Stimulated activated naive CD4-positive, alpha-beta T cell treated with Interleukin-2 at 50 U/mL for 16 hours (primary cell): ENCODE data around the gene GLDN.

Experiments used
- DNase-seq: peaks from one replicate; lab custom pipeline; 2025; lab: John Stamatoyannopoulos, UW

GLDN gene

DNA sequence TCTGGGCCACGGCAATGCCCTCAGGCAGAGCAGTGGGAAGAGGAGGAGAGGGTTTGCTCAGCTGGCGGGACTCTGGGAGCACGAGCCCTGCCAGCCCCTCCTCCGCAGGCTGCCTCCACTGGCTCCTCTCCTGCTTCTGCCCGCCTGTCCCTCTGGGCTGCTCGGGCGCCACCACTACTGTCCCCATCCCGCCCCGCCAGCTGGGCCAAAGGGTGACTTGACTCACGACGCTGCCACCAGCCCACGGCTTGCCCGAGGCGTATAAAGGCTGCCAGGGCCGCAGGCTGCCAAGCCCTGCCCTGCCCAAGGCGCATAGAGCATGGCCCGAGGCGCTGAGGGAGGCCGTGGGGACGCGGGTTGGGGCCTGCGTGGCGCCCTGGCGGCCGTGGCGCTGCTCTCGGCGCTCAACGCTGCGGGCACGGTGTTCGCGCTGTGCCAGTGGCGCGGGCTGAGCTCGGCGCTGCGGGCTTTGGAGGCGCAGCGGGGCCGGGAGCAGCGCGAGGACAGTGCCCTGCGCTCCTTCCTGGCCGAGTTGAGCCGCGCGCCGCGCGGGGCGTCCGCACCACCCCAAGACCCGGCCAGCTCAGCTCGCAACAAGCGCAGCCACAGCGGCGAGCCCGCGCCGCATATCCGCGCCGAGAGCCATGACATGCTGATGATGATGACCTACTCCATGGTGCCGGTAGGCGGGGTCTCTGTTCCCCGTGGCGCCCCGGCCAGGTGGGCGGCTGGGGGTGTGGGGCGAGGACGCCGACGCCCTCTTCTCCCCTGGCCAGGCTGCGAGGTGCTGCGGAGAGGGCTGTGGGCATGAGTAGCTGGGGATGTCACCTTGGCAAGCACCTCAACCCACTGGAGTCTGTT is at the start of gene GLDN:
Gene GLDN, plus strand, starts transcription at position 290 of the 861 bp plus-strand sequence. Its CDS starts 30 bp downstream, at position 320.
- DNase-seq: no peak

- no peak for DNase-seq
Measured at GRCh38 chr15:51298620-51299019, 42.8 kb upstream of the GLDN start.

DNA sequence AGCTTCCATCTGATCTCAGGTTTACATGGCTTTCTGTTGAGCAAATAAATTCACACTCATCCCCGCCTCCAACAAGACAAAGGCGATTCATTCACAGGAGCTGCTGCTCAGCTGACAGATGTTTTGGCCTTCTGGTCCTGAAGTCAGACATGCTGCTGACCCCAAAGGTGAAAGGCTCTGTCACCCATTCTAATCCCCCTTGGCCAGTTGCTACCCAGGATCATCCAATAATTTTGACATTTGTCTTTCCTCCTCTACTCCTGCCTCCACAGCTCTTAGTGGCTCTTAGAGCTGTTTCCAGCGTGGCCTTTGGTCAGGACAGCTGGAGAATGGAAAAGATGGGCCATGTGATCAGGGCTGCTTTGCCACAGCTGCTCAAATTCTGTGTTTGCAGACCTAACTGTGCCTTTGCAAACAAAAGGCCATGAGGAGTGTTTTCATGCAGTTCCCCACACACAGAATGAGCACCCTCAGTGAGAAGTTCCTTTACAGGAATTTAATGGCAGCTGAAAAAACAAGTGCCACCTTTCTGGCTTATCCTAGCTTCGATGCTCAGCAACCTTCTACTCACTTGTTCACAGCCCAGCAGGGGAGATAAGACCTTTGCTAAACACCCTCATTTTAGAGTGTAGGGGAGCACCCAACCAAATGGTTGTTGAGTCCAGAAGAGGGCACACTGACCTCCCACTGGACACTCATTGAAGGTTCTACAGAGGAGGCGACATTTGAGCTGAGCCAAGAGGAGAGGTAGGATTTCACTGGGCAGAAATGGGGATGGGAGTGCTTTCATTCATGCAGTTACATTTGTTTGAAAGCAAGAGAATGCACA is 42.1 kb upstream of the GLDN start:
- no peak for DNase-seq

- DNase-seq: no peak
Measured at GRCh38 chr15:51302480-51302879, 39.0 kb upstream of the GLDN start.

- no peak for DNase-seq
Measured at GRCh38 chr15:51303462-51303980, 37.9 kb upstream of the GLDN start.

DNA sequence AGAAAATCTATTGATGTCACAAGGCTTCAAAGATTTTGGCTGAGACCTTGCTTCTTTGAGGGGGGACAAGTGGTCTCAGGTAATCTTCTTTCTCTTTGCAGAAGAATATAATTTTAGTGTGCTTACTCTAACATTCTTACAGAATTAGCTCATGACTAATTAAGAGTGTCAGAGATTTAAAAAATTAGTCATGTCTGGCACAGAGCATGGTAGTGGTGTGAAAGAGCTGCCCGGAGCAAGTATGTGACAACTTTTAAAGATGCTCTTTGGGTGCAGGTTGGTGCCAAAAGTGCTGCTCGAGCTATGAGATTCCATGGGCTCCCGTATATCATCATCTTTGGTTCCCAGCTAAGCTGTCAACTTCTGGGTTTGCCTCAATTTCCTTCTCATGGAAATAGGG is 34.1 kb upstream of the GLDN start:
- DNase-seq: no peak

- DNase-seq: no peak
Measured at GRCh38 chr15:51307811-51308210, 33.6 kb upstream of the GLDN start.

DNA sequence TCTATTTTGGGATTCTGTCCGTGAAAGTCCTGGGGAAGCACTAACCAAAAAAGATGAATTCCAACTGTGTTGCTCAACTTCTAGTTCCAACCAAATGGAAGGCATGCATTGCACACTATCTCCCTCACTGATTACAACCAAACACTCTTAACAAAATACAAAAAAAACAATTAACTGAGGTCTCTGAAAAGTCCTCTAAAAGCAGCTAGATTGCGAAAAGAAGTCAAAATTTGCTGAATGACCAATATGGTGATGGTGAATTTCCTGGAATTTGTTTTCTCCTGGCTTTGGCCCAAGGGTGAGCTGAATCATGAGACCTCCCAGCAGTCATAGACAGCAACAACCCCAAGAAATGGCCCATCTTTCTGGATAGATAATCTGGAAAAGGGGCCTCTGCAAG is 31.4 kb upstream of the GLDN start:
- no peak for DNase-seq

- no peak for DNase-seq
Measured at GRCh38 chr15:51311510-51311909, 29.9 kb upstream of the GLDN start.

- no peak for DNase-seq
Measured at GRCh38 chr15:51312166-51313073, 29.0 kb upstream of the GLDN start.

DNA sequence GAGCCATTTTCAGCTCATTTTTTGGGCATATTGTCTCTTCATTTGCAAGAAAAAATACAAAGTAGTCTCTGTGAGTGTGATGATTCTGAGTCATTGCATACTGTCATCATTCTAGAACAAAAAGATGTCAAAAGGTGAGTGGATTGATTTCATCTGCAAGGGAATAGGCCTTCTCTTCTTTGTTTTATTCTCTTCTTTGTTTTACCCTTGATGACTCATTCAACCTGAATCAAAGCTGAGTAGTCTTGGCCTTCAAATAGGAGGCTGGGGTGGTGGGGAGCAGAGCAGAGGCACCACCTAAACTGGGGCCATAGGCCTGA is 28.4 kb upstream of the GLDN start:
- DNase-seq: no peak

DNA sequence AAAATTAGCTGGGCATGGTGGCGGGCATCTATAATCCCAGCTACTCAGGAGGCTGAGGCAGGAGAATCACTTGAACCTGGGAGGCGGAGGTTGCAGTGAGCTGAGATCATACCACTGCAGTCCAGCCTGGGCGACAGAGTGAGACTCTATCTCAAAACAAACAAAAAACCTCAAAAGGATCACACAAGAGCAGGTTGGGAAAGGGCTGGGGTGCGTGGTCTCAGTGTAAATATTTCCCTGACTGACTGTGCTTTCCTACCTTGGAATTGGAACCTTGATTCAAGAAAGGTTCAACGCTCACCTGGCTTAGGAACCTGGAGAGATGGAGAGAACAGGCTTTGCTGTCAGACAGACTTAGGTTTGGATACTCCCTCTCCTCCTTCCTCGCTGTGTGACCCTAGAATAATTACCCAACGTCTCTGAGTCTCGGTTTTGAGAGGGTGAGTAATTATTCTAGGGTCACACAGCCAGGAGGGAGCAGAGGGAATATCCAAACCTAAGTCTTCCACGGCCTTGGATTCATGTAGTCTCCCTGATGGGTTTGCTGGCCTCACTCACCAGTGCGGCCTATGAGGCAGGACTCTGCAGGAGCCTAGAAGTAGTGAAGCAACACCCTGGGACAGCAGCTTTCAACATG is 27.7 kb upstream of the GLDN start:
- DNase-seq: no peak

- no peak for DNase-seq
Measured at GRCh38 chr15:51314391-51315337, 26.8 kb upstream of the GLDN start.

GRCh38 chr15:51315726-51316125 is 25.7 kb upstream of the GLDN start:
- DNase-seq: no peak

DNA sequence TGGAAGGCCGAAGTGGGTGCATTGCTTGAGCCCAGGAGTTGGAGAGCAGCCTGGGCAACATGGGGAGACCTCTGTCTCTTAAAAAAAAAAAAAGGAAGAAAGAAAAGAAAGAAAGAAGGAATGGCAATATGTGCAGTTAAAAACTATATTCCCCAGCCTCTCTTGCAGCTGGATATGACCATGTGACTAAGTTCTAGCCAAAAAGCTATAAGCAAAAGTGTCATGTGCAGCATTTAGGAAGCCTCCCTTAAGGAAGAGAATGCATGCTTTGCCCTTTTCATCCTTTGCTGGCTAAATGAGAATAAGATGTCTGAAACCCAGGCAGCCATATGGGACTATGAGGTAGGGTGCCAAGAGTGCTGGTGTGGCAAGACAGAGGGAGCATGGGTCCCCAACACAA is 24.8 kb upstream of the GLDN start:
- DNase-seq: no peak

DNA sequence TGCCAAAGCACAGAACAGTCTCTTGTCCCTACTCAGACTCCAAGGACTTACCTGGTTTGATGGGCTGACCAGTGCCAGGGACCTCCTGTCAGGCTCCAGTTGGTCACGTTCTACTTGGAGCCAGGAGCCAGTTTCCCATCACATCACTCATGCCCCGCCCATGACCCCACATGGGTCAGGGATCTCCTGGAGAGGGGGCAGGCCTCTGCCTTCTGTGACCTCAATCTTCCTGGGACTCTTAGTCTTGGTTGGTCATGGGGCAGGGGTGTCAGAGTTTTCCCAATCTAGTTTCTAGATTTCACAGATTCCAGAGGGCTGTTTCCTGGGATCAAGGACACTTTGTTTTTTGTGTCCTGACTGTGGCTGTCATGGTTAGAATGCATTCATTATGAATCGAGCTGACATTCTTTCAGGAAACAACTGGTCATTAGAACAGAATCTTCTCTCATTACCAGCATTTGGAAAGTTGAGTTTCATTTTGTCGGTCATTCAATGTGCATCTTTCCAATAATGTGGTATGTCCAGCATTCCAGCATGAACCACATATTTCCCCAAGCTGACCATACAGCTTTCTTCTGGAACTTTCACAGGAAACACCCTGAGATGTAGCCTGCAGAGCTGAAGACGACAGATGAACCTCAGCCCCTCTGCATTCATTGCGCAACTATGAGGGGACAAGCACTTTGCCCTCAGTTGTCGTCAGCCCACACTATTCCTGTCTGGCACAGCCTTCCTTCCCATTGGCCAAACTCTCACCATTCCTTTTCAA is 22.9 kb upstream of the GLDN start:
- DNase-seq: no peak

DNA sequence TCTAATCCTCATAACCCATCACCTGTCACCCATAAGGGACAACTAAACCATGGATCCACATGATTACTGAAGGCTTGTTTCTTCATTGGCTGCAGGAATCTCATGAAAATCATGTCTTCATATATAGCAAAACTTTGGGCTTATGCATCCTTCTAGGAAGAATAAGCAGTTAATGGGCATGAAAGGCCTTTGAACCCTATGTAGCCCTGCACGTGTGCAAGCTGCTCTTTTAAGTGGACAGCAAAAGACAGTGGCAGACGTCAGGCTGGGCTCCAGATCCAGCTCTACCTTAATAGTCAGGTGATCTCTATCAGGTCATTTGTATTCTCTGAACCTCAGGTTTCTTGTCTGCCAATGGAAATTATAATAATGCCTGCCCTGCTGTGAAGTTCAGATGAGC is 21.9 kb upstream of the GLDN start:
- no peak for DNase-seq

DNA sequence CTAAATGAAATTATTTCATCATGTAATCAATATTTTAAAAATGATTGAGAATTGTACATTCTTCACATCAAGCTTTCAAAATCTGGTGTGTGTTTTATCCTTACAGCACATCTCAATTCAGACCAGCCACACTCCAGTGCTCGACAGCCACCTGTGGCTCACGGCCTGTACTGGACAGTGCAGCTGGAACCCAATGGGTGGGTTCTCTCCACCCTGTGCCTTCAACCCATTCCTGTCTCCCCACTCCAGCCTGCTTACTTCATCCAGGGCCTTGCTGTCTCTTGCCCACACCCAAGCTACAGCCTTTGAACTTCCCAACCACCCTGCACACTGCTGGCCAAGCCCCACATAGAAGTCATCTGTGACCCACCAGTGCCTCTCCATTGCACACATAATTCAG is 20.6 kb upstream of the GLDN start:
- DNase-seq: no peak

DNA sequence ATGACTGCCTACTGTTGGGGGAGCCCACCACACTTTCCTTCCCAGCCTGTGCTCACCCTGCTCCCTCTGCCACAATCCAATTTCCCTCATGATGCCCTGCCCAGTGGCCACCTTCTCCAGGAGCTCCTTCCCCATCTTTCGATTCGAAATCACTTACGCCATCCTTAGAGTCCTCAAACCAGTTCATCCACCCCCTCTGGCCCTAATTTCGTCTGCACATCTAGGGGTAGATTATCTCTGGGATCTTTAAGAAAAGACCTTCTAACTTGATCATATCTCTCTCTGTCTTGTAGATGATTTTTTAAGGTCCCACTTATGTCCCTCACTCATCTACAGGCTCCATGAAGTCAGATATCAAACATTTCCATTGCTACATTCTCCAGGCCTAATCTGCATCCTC is 20.1 kb upstream of the GLDN start:
- no peak for DNase-seq
